Hepatocyte (in vitro differentiated cells): ENCODE results near the gene TRPM5.

Experiments
- EZH2 ChIP-seq: fragments of 200-600 bp; sonication (generic); IDR thresholded peaks from 2 replicates; pipeline ENCODE4 v1.6.1; 2016; ENCODE audit warnings: antibody characterized with exemption, mild to moderate bottlenecking, borderline replicate concordance
- TF ChIP-seq, protein P1 (sequence below): fragments of 200-600 bp; sonication (generic); IDR thresholded peaks from 2 replicates; pipeline ENCODE4 v1.5.1; 2016; ENCODE audit warnings: antibody characterized with exemption, mild to moderate bottlenecking; ENCODE audit not compliant: poor library complexity

DNA sequence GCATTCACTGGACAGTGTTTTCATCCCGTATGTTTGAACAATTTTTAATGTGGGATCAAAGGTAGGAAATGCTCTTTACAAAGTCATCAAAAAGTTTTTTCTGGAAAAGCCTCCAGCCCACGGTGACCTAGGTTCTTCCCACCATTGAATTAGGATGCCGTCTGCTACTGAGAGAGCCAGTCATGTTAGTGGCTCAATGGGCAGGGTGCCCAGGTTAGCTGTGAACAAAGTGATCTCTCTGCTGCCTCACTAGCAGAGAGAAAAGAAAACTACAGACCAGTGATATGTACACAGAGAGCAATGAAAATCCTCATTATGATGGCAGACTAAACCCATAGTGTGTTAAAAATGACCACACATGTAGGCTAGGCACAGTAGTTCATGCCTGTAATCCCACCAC, 32.9 kb upstream of the TRPM5 start:
- TF ChIP-seq EZH2 = no peak
- TF ChIP-seq, protein P1, sequence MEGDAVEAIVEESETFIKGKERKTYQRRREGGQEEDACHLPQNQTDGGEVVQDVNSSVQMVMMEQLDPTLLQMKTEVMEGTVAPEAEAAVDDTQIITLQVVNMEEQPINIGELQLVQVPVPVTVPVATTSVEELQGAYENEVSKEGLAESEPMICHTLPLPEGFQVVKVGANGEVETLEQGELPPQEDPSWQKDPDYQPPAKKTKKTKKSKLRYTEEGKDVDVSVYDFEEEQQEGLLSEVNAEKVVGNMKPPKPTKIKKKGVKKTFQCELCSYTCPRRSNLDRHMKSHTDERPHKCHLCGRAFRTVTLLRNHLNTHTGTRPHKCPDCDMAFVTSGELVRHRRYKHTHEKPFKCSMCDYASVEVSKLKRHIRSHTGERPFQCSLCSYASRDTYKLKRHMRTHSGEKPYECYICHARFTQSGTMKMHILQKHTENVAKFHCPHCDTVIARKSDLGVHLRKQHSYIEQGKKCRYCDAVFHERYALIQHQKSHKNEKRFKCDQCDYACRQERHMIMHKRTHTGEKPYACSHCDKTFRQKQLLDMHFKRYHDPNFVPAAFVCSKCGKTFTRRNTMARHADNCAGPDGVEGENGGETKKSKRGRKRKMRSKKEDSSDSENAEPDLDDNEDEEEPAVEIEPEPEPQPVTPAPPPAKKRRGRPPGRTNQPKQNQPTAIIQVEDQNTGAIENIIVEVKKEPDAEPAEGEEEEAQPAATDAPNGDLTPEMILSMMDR = no peak
